Uterus (tissue), 4 donors: ENCODE data around the gene TSPAN13. TPM values are rescaled to one million over a fixed set of nuclear protein-coding genes. Genes with fewer than 3 reads are reported as not detected.

Experiments used
- DNase-seq, 2 donors: peaks; one replicate each; pipeline ENCODE4 v3.0.0-alpha.2; 2019 to 2020
- H3K27ac ChIP-seq, 2 donors: fragments of 200-600 bp; sonication (generic); 1 replicate in 1 of 2; 2 replicates in 1 of 2; pipeline ENCODE4 v1.5.1; 2016 to 2018
- H3K27me3 ChIP-seq, 2 donors: fragments of 200-600 bp; sonication (generic); one replicate each; pipeline ENCODE4 v1.5.1; 2018 to 2019; ENCODE audit warnings: control low read depth in 1 of 2
- H3K36me3 ChIP-seq, 2 donors: fragments of 200-600 bp; sonication (generic); one replicate each; pipeline ENCODE4 v1.5.1; 2019; ENCODE audit warnings: control low read depth in 1 of 2
- H3K4me1 ChIP-seq, 2 donors: fragments of 200-600 bp; sonication (generic); one replicate each; pipeline ENCODE4 v1.5.1; 2018 to 2019; ENCODE audit warnings: control low read depth in 1 of 2
- H3K4me3 ChIP-seq, 2 donors: fragments of 200-600 bp; sonication (generic); 1 replicate in 1 of 2; 2 replicates in 1 of 2; pipeline ENCODE4 v1.5.1; 2018 to 2019; ENCODE audit warnings: mild to moderate bottlenecking in 1 of 2
- H3K9me3 ChIP-seq, 2 donors: fragments of 200-600 bp; sonication (generic); one replicate each; pipeline ENCODE4 v1.5.1; 2019; ENCODE audit warnings: control low read depth in 1 of 2
- POLR2A ChIP-seq, 2 donors: fragments of 450-650 bp; IDR thresholded peaks; one replicate each; pipeline ENCODE4 v1.6.1; 2016; ENCODE audit warnings: antibody characterized with exemption in 2 of 2, mild to moderate bottlenecking in 1 of 2, moderate library complexity in 1 of 2
- intact Hi-C: fragments of 100-400 bp; cut with DNase I; formaldehyde crosslinking; loops from one replicate; pipeline ENCODE4 v1.15.1; 2023; ENCODE audit warnings: low total_unique reads
- total RNA-seq, 4 donors: library from RNA; depleted of rRNA in 3 of 4; stranded (reverse); fragments of >200 nt in 3 of 4; gene quantifications; one replicate each; pipeline versions ENCODE4 v1.1.0 to v1.2.4, GENCODE V29; 2014 to 2023
- TF ChIP-seq, protein P1 (sequence below), 4 experiments: fragments of 200-600 bp in 2 of 4; fragments of 450-650 bp in 2 of 4; sonication (generic) in 2 of 4; IDR thresholded peaks; one replicate each; pipeline ENCODE4 v1.5.1; 2016 to 2019; ENCODE audit warnings: antibody characterized with exemption in 4 of 4, mild to moderate bottlenecking in 2 of 4, moderate library complexity in 1 of 4
- donor health status: DM: yes; HTN: yes; CAD: no.

Gene TSPAN13
- total RNA-seq: 10 to 100 TPM in 3 of 4 donors, 1 to 10 TPM in 1; 4.9 to 19.1 (median 13.2) TPM

- Histone ChIP-seq H3K4me1 (no peaks in the 10 kb centered on the region), H3K27me3 (no peaks in the 10 kb centered on the region), H3K27ac (peak within 1 kb of the TSS; percentile 32 to 46), H3K9me3 (no peaks in the 10 kb centered on the region), H3K36me3 (no peaks in the 10 kb centered on the region), H3K4me3 (peak within 1 kb of the TSS; percentile 26 to 43)
- peak; percentile 30 to 36 for DNase-seq
- TF ChIP-seq, protein P1, sequence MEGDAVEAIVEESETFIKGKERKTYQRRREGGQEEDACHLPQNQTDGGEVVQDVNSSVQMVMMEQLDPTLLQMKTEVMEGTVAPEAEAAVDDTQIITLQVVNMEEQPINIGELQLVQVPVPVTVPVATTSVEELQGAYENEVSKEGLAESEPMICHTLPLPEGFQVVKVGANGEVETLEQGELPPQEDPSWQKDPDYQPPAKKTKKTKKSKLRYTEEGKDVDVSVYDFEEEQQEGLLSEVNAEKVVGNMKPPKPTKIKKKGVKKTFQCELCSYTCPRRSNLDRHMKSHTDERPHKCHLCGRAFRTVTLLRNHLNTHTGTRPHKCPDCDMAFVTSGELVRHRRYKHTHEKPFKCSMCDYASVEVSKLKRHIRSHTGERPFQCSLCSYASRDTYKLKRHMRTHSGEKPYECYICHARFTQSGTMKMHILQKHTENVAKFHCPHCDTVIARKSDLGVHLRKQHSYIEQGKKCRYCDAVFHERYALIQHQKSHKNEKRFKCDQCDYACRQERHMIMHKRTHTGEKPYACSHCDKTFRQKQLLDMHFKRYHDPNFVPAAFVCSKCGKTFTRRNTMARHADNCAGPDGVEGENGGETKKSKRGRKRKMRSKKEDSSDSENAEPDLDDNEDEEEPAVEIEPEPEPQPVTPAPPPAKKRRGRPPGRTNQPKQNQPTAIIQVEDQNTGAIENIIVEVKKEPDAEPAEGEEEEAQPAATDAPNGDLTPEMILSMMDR (IDR thresholded peaks at IDR 0.05): no peak
- peak; percentile 40 to 50 for TF ChIP-seq POLR2A (IDR thresholded peaks at IDR 0.05)
- intact Hi-C loops: no loop called here
Measured at GRCh38 chr7:16753102-16753931, at the start of gene TSPAN13. Gene TSPAN13, plus strand, starts transcription at chr7:16753755. Its CDS starts 213 bp downstream, at chr7:16753968.

DNA sequence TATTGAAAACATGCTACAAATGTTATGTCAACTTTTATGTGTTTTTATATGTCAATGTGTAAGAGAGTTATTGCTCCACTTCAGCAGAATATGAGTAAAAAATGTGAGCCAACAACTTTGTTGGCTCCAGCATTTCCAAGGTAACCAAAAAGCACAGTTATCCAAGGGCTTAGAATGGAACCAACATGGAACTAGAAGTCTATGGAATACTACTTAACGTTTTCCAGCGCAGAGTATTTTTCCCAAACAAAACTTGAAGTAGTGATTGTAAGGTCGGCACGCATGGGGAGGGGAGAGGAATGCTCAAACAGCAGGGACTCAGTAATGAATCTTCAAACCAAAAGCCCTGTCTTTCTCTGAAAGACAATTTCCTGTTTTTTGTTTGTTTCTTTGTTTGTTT lies 45.0 kb upstream of the TSPAN13 start:
- H3K4me1 ChIP-seq: no peaks in the 10 kb centered on the region
- H3K4me3 ChIP-seq: no peak overlapping the region
- TF ChIP-seq POLR2A (IDR thresholded peaks at IDR 0.05): no peak
- TF ChIP-seq, protein P1 (IDR thresholded peaks at IDR 0.05): no peak
- H3K27me3 ChIP-seq: no peaks in the 10 kb centered on the region
- DNase-seq: no peak
- no peaks in the 10 kb centered on the region for H3K36me3 ChIP-seq
- no peak overlapping the region for H3K27ac ChIP-seq
- H3K9me3 ChIP-seq: no peaks in the 10 kb centered on the region
- intact Hi-C loops: no loop called here

DNA sequence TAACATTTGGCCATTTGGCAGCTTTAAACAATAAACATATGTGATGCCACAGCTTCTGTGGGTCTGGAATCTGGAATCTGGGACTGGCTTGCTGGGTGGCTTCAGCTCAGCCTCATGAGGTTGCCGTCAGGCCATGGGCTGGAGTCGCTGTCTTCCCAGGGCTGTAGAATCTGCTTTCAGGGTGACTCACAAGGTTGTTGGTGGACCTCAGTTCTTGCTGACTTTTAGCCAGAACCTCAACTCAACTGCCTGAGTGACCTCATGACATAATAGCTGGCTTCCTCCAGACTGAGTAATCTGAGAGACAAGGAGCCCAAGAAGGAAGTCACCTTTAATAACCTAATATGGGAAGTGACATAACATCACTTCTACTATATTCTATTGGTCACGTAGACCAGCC lies 44.6 kb upstream of the TSPAN13 start:
- Histone ChIP-seq H3K4me3 (no peak overlapping the region), H3K27me3 (no peaks in the 10 kb centered on the region), H3K27ac (no peak overlapping the region), H3K36me3 (no peaks in the 10 kb centered on the region), H3K9me3 (no peaks in the 10 kb centered on the region), H3K4me1 (no peaks in the 10 kb centered on the region)
- TF ChIP-seq, protein P1 (IDR thresholded peaks at IDR 0.05): no peak
- TF ChIP-seq POLR2A (IDR thresholded peaks at IDR 0.05): no peak
- intact Hi-C loops: no loop called here
- DNase-seq: no peak

- no peak for DNase-seq
- Histone ChIP-seq H3K4me3 (no peak overlapping the region), H3K27me3 (no peaks in the 10 kb centered on the region), H3K27ac (no peak overlapping the region), H3K9me3 (no peaks in the 10 kb centered on the region), H3K36me3 (no peaks in the 10 kb centered on the region), H3K4me1 (no peaks in the 10 kb centered on the region)
- TF ChIP-seq, protein P1 (IDR thresholded peaks at IDR 0.05): no peak
- no peak for TF ChIP-seq POLR2A (IDR thresholded peaks at IDR 0.05)
- intact Hi-C loops: no loop called here
Measured at GRCh38 chr7:16710651-16711050, 42.9 kb upstream of the TSPAN13 start.

DNA sequence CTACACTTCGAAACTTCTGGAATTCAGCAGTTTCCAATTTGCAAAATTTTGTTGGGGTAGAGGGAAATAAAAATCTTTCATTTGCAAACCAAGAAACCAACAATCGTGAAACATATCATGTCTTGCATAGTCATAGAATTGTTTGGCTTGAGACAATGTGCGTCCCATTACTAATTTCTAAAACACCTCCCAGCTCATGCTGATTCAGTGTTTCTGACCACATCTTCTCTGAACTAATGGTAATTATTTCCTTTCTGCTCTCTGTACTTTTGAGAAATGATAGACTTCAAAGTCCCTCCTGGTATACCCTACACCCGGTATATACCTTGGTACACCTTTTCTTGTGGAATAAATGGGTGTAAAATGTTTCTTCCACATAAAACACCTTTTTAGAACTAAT lies 41.8 kb upstream of the TSPAN13 start:
- H3K4me1 ChIP-seq: no peaks in the 10 kb centered on the region
- no peak for TF ChIP-seq POLR2A (IDR thresholded peaks at IDR 0.05)
- TF ChIP-seq, protein P1 (IDR thresholded peaks at IDR 0.05): no peak
- H3K36me3 ChIP-seq: no peaks in the 10 kb centered on the region
- no peak overlapping the region for H3K4me3 ChIP-seq
- H3K9me3 ChIP-seq: no peaks in the 10 kb centered on the region
- intact Hi-C loops: no loop called here
- no peaks in the 10 kb centered on the region for H3K27me3 ChIP-seq
- DNase-seq: no peak
- no peak overlapping the region for H3K27ac ChIP-seq
